Measurements from ENCODE around the gene ANO6.
"Not testable (repeated sequence)": the region's sequence is repeated elsewhere in the genome, so short reads cannot be mapped to it uniquely, and the experiment has no call there.

ANO6 gene

GRCh38 chr12:45309836-45310626, 94.1 kb downstream of the ANO6 start:
- DNase-seq (ENCODE audit: low spot score) (no peak), FAIRE-seq (no peak)

DNA sequence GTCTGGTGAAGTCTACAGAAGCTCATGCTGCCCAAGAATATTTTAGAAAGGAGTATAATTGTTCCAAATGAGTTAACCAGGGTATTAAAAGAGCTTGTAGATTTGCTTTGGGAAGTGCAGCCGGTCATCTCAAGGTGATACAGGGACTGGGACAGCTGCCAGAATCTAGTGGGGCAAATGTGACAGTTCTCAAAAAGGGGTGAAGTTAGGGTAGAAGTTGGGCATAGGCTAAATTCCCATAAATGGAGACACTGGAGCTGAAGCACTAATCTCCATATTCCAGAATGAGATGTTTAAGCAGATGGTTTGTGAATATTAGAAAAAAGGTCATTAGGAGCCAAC, 94.7 kb downstream of the ANO6 start:
- FAIRE-seq (no peak), DNase-seq (ENCODE audit: low spot score) (no peak)

DNA sequence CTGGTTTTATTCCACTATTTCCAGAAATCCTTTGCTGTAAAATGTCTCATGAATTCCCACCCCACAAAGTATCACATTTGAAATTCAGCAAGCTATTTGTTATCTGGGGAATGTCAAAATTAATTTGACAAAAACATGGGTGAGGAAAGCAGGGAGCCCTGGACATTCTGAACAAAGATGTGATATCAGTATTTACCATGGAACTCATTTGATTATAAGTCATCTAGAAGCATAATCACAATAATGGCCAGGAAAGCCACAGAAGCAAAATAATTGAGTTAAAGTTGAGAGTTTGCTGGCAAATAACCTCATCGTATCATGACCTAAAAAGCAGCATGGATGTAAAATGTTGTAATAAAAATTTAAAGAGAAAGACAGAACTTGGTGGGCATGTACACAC, 96.1 kb downstream of the ANO6 start:
- DNase-seq (ENCODE audit: low spot score) (no peak), FAIRE-seq (no peak)

GRCh38 chr12:45314770-45315169, 98.9 kb downstream of the ANO6 start:
- no peak for DNase-seq (ENCODE audit: low spot score)
- no peak for FAIRE-seq

- no peak for FAIRE-seq
These were observed 99.6 kb downstream of the ANO6 start for GRCh38 chr12:45315462-45315861.

DNA sequence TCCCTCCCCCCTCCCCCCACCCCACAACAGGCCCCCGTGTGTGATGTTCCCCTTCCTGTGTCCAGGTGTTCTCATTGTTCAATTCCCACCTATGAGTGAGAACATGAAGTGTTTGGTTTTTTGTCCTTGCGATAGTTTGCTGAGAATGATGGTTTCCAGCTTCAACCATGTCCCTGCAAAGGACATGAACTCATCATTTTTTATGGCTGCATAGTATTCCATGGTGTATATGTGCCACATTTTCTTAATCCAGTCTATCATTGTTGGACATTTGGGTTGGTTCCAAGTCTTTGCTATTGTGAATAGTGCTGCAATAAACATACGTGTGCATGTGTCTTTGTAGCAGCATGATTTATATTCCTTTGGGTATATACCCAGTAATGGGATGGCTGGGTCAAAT, 101.4 kb downstream of the ANO6 start:
- FAIRE-seq; DNase-seq (ENCODE audit: low spot score): not testable (repeated sequence)

More at GRCh38 chr12:45315462-45315861, 99.6 kb downstream of the ANO6 start:
- no peak for DNase-seq (ENCODE audit: low spot score)

GRCh38 chr12:45322810-45323209, 106.9 kb downstream of the ANO6 start:
- DNase-seq (ENCODE audit: low spot score) (no peak), FAIRE-seq (no peak)

- FAIRE-seq (no peak), DNase-seq (ENCODE audit: low spot score) (no peak)
These were observed 108.5 kb downstream of the ANO6 start for GRCh38 chr12:45324391-45324790.

- FAIRE-seq: no peak
- no peak for DNase-seq (ENCODE audit: low spot score)
These were observed 110.6 kb downstream of the ANO6 start for GRCh38 chr12:45326358-45326975.

DNA sequence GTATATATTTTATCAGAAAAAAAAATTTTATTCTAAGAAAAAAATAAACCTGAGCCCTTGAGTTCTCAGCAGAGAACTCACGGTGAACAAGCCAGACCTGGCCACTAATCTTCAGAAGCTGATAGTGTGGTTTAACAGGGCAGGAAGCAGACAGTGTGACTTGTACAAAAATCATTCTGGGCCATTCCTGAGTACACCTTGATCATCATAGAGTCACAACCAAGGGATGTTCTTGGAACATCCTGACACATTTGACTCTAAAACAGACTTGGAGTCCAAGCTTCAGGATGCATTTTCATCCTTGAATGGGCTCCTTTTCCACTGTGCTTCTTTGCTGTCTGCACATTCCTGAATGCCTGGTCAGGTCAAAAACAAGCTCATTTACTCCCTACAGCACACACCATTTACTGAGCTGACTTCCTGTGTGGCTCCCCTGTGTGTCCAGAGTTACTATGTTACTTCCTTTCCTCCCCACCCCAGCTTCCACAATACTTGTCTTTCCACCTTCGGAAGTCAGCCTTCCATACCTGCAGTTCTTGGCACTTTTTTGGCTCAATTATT, 112.0 kb downstream of the ANO6 start:
- FAIRE-seq (no peak), DNase-seq (ENCODE audit: low spot score) (peak; percentile 7)

GRCh38 chr12:45329238-45329637, 113.3 kb downstream of the ANO6 start:
- FAIRE-seq: no peak
- no peak for DNase-seq (ENCODE audit: low spot score)

GRCh38 chr12:45329702-45330101, 113.8 kb downstream of the ANO6 start:
- no peak for FAIRE-seq
- no peak for DNase-seq (ENCODE audit: low spot score)

- DNase-seq (ENCODE audit: low spot score) (no peak), FAIRE-seq (no peak)
These were observed 115.7 kb downstream of the ANO6 start for GRCh38 chr12:45331552-45331951.

GRCh38 chr12:45334396-45334795, 118.5 kb downstream of the ANO6 start:
- FAIRE-seq (no peak), DNase-seq (ENCODE audit: low spot score) (no peak)

DNA sequence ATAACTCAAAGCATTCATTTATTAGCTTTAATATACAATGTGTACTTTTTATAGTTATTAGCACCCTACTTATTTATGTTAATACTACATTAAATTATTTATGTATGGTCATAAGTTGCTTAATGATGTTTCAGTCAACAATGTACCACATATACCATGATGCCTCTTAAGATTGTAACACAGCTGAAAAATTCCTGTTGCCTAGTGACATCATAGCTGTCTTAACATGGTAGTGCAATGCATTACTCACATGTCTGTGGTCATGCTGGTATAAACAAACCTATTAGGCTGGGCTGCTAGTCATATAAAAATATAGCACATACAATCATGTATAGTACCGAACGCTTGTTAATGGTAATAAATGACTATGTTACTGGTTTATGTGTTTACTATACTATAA, 120.4 kb downstream of the ANO6 start:
- FAIRE-seq: peak; percentile 8
- peak; percentile 58 for DNase-seq (ENCODE audit: low spot score)

- no peak for DNase-seq (ENCODE audit: low spot score)
- FAIRE-seq: no peak
These were observed 121.1 kb downstream of the ANO6 start for GRCh38 chr12:45336762-45337596.

GRCh38 chr12:45337835-45338234, 121.9 kb downstream of the ANO6 start:
- no peak for FAIRE-seq
- DNase-seq (ENCODE audit: low spot score): no peak

GRCh38 chr12:45338272-45338671, 122.4 kb downstream of the ANO6 start:
- DNase-seq (ENCODE audit: low spot score): no peak
- FAIRE-seq: no peak

DNA sequence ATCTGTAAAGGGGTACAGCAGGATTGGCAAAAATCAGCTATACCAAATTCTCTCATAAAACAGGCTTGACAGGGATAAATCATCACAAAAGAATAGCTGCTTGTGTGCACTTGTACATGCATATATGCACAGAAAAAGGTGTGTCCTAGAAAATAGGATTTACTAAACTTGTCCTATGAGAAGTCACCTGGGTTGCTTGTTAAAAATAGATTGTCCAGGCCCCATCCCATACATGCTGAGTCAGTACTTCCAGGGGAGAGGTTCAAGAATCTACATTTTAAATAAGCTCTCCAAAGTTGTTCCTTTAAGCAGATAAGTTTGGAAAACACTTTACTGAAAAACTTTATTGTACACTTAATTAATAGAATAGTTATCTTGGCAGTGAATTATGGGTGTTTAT, 123.1 kb downstream of the ANO6 start:
- DNase-seq (ENCODE audit: low spot score) (no peak), FAIRE-seq (no peak)

GRCh38 chr12:45342171-45342570, 126.3 kb downstream of the ANO6 start:
- DNase-seq (ENCODE audit: low spot score): no peak
- no peak for FAIRE-seq

DNA sequence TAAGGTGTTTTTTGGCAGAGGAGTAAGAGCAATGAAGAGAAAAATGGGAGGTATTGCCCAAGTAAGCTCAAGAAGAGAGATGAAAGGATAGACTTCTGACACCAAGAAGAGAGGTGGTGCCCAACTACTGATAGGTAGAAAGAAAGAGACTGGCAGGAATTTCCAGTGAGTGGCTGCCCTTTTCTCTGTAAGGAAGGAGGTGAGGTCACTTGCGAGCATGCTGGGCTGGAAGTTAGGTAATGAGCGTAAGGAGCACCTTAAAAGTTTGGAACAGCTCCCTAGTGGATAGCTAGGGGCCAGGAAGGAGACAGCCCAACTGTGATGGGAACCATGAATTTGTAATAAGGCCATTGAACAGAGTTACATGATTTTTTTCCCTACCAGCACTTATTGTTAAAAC, 127.0 kb downstream of the ANO6 start:
- DNase-seq (ENCODE audit: low spot score) (no peak), FAIRE-seq (no peak)
